Measurements from ENCODE around the gene PRDM16.

PRDM16 gene

DNA sequence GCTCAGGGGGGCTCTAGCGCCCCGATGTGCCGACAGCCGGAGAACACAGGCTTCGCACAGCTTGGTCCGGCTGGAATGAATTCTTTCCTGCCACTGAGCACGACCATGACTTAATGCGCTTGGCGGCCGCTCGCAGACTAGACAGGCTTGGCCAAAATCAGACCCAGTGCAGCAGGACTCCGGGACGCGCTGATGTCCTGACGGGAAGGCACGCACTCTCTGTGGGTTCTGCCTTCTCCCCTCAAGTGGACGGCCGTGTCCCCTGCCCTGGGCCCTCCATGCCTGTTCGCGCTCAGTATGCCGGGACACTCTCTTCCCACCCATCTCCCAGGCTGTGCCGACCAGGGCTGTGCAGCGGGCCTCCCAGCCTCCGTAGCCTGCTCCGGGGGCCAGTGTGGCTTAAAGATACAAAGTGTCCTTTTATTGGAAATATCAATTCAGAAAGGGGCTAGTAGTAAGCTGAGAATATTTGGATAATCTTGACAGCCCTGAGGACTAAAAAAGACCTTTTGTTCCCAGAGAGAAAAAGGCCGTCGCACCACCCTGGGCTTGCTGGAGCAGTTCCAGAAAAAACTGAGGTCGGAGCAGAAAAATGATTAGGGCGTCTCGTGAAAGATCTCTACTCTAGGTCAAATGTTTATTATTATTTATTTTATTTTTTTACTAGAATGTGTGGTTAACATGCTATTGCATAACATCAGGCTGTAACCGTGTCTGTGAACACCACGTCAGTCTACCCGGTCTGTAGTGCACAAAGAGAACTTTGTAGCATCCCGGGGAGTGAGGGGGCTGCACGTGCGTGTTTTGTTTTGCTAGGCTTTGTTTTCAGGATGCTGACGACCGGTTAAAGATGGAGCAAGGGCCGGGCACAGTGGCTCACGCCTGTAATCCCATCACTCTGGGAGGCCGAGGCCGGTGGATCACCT is 297.4 kb downstream of the PRDM16 start:
- DNase-seq, result no peak

DNA sequence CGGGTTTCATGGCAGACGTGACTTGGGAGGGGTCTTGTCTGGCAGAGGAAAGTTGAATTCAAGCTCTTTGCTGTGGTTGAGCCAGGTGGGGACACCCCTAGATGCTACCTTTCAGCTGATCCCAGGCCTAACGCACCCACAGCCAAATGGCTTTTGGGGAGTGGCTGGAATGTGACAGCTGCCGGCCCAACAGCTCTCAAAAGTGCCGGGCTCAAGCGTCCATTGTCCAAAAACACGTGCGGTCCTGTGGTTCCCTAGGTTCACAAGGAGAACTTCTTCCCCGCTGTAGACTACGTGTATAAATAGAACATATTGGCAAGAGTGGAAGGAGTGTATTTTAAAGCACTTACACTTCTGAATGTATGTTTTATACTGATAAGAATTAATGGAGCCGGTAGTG is 298.4 kb downstream of the PRDM16 start:
- peak; percentile 19 for DNase-seq

DNA sequence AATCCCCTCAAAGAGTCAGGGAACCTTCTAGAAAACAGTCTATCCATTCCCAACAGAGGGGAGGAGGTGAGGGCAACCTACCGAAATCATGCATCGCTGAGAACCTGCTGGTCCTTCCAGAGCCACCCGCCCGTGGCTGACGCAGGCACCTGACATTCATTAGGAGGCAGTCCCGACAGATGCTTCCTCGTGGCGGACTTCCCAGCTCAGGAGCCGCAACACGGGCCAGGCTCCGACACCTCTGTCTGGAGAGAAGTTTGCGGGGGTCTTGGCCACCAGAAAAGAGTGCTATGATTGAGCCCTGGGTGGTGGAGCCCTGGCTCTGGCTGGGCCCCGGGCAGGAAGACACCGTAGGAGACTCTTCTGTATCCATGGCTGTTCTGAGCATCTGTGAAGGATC is 299.1 kb downstream of the PRDM16 start:
- no peak for DNase-seq

DNA sequence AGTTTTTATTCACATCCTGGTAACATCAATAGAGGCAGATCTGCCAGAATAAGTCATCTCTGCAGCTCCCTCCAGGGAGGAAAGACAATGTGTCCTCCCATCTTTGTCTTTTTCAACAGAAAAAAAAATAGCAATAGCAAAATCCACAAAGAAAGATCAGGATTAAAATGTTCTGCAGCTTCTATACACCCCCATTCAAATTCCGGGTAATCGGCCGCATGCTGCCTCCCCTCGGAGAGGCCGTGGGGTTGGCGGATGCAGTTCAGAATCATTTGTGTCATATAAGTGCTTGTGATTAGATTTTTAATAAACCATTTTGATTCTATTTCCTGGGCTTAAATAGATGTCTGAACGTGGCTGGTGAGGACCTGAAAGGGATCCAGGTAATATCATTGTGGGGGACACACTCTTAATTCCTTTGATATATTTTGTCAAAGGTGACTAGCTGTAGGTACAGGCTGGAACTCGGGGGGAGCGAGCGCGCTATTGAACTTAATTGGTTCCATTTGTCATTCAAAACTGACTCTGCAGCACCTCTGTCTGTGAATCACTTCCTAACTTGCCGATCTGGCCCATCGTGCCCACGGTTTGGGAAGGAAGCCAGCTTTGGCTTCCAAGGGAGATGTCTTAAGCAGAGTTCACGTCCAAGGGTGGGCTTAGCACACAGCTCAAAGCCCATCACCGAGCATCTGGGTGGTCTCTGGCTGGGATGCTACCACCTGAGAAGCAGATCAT is 299.9 kb downstream of the PRDM16 start:
- no peak for DNase-seq

DNA sequence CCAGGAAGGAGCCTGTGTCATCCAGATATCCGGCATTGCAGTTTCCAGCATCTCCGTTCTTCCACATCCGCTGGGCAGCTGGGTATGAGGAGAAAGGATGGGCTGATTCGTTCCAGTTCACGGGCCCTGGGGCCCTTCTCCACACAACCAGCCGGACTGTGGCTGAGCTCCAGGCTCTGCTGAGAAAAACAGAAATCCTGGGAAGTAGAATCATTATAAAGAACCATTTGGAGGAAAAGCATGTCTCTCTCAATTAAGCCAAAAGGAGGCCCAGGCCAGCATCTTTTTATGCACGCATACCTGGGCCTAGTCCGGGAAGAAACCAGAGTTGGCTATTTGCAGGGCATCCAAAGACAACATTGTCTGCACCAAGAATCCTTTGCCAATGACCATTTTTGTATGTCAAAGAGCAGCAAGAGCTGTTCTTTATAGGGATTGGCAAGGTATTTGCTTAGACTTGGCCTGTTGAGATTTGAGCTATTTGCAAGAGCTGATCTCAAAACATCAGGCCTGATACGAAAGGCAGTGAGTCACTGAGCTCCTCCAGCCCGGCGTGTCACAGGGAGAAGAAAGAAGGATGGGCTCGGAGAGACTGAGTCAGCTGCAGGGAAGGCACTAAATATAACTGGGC is 300.6 kb downstream of the PRDM16 start:
- no peak for DNase-seq

DNA sequence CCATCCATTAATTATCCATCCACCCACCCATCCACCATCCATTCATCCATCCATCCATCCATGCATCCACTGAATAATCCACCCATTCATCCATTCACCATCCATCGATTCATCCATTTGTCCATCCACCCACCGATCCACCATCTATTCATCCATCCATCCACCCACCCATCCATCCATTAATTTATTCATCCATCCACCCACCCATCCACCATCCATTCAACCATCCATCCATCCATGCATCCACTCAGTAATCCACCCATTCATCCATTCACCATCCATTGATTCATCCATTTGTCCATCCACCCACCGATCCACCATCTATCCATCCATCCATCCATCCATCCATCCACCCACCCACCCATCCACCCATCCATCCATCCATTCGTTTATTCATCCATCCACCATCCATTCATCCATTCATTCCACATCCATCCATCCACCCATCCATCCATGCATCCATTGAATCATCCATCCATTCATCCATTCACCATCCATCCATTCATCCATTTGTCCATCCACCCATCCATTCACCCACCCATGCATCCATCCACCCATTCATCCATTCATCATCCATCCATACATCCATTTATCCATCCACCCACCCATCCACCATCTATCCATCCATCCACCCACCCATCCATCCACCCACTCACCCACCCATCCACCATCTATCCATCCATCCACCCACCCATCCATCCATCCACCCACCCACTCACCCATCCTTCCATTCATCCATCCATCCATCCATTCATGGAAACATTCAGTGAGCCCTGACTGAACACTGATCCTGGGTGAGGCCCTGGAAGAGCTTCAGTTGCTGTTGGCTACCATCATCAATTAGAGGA is 302.1 kb downstream of the PRDM16 start:
- DNase-seq, result no peak

DNA sequence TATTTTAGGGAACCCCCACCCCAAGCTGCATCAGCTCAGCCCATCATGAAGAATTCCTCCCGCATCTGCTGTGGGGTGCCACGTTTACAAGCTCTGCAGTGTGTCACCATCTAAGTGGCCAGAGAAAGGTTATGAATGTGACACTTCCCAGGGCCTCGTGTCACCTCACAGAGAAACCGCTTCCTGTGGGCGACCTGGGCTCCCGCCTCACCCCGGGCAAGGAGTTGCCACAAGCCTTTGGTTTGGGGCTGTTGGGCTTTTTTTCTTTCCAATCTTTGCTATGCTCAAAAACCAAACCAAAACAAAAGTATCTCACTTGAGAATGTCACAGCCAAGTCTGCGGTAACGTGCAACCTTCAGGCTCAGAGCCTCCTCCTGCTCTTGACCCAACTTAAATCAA is 303.3 kb downstream of the PRDM16 start:
- DNase-seq, result peak; percentile 26

DNA sequence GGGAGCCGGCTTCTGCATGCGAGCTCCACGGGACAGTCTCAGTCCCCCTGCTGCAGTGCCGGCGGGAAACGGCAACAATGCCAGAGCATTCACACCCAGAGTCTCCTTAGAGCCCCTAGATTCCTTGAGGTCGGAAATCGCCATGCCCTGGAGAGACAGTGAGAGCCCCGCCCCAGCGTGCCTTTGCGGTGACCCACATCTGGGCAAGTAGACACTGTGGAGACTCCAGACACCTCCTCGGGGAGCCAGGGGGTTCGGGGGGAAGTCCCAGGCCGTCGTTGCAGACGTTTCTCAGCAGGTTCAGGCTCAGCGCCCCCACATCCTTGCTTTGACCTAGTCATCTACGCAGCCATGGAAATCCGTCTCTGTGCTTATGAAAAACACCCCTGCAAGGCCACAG is 304.2 kb downstream of the PRDM16 start:
- DNase-seq, result no peak

DNA sequence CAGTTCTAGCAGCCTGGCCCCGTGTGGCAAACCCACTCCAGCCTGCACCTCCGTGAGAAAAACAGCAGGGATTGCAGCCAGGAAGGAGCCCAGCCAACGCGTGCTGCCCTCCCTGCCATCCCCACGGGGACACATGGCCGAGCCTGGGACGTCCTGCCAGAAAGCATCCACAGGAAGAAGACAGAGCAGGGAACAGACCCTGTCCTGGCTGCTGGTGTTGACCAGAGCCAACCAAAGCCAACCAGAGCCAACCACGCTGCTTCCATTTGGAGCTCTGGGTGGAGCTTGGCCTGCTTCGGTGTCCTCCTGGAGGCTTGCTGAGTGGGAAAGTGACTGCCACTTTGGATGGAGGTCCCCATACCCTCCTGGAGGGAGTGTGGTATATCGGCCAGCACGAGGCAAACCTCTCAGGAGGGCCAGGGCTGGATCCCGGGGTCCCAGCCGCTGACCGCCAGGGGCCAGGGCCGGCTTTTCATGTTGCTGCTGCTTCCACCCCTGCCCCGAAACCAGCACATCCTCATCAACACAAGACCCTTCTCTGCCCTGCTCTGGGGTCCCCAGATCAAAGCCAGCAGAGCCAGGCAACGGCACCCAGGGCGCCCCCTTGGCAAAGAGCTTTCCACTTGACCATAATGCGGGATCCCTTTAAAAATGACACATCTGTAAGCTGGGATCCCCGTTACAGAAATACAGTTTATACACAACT is 304.9 kb downstream of the PRDM16 start:
- no peak for DNase-seq

DNA sequence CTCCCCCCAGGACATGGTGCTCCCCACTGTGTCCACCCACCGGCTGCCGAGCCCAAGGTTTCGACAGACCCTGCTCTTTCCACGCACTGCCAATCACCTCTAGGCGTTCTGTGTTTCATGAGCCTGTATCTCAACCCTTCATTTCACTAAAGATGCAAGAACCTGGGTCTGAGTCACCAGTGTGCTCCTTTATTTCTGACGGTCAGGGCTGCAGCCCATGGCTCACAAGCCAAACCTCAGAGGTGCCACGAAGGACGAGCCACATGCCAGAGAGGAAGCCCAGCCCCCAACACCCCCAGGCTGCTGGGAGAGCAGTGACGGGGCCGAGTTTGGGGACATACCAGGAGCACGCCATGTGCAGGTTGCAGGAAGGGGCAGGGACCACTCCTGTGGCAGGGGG is 306.2 kb downstream of the PRDM16 start:
- DNase-seq, result no peak

DNA sequence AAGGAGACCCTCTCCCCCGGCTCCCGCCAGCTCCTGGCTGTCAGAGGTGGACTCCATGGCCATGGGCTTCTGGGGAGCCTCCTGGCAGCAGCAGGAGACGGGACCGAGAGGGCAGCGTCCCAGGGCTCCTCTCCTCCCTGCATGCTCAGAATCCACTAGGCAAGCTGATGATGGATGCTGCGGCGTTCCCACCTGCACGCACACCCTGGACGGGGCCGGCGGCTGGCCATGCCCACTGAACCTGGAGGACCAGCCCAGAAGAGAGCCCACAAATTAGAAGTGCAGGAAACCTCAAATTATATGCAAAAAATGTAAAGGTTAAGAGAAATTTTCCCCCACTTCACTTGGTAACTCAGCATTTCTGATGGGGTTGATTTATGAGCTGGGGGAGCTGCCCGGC is 308.2 kb downstream of the PRDM16 start:
- no peak for DNase-seq

DNA sequence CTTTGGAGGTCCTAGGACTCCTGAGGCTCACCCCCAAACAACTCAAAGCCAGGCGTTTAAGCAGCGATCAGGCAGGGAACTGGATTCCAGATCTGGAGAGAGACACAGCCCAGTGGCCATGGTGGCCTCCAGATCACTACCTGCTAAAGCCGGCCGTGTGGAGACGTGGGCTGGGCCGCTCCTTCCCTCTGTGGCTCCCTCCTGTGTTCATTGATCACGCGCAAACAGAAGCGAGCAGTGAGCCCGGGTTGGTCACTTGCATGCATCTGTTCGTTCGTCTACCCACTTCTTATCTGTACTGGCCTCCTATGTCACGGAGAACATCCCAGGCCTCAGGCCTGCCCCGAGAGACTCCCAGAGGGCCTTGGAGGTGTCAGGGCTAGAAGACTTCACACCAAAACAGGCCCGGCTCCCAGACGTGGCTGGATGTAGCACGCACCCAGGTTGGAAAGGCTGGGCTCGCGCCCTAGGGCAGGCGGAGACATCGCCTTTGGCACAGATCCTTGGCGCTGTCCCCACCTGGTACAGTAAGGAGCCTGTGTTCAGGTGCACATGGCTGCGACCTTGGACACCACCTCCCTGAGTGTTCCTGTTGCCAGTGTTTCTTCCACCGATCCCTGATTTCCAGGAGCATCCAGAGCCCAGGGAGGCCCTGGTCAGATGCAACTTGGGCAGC is 308.7 kb downstream of the PRDM16 start:
- no peak for DNase-seq

DNA sequence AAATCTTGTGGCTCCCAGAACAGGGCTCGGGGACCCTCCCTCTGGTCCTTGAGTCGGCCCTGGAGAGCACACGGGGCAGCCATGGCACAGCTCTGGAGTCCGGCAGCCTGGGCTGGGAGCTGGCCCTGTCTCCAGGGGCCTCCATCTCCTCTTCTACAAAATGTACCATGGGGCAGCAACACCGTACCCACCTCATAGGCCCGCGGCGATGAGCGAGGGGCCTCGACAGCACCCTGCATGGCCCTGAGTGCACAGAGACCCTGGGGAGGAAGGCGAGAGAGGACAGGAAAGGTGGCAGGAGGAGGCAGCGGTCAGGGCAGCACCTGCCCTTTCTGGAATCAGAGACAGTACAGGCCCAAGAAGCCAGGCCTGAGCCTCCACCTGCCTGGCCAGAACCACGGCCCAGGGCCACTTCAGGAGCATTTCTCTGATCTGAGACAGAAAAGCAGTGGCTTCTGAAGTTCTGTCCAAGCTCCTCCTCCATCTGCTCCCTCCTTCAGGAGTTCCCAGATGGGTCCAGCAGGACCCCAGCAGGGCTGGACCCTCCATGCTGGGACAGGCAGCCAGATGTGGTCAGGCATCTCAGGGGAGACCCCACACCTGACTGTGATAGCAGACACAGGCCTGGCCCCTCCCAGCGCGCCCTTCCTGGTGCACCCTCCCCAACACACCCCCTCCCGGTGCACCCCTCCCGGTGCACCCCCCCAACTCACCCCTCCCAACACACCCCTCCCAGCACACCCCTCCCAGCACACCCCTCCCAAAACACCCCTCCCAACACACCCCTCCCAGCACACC is 309.6 kb downstream of the PRDM16 start:
- DNase-seq, result no peak

DNA sequence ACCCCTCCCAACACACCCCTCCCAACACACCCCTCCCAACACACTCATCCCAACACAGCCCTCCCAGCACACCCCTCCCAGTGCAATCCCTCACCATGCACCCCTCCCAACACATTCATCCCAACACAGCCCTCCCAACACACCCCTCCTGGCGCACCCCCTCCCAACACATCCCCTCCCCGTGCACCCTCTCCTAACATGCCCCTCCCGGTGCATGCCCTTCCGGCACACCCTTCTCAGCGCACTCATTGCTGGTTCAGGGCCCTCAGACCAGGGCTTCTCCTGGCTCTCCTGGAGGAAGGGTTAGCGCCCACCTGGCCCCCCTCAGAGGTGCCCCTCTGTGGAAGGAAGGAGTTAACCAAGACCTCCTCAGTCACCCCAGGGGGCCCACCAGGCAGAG is 310.9 kb downstream of the PRDM16 start:
- no peak for DNase-seq

DNA sequence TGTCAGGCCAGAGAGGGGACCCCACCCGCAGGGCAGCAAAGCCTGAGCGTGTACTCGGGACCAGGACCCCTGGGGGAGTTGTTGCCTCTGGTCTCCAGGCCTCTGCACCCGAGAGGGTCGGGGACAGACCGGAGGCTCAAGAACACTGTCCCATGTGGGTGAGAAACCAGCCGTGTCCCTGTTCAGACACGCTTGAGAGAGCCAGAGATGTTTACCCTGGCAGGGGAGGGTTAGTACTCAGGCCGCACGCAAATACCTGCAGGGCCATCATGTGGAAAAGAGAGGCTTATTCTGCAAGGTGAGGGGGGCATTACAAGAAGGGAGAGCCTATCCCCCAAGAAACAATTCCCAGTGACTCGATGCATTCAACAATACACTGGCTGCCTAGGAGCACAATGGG is 311.5 kb downstream of the PRDM16 start:
- DNase-seq, result no peak

DNA sequence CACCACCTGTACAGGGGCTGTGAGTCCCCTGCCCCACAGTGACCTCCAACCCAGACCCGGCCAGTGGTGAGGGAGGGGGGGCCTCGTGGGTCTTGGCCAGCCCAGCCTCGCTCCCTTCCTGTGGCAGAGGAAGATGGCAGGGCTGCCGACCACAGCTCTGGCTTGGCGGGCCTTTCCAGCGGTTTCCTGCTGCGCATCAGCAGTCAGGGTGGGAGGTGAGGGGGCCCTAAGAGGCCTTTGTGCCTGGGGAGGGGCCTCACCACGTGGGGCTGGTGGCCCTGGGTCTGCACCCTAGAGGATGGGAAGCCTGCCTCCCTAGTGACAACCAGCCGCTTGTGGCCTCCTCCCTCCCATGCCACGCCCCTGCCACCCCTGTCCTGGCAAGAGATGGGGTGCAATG is 312.9 kb downstream of the PRDM16 start:
- no peak for DNase-seq

DNA sequence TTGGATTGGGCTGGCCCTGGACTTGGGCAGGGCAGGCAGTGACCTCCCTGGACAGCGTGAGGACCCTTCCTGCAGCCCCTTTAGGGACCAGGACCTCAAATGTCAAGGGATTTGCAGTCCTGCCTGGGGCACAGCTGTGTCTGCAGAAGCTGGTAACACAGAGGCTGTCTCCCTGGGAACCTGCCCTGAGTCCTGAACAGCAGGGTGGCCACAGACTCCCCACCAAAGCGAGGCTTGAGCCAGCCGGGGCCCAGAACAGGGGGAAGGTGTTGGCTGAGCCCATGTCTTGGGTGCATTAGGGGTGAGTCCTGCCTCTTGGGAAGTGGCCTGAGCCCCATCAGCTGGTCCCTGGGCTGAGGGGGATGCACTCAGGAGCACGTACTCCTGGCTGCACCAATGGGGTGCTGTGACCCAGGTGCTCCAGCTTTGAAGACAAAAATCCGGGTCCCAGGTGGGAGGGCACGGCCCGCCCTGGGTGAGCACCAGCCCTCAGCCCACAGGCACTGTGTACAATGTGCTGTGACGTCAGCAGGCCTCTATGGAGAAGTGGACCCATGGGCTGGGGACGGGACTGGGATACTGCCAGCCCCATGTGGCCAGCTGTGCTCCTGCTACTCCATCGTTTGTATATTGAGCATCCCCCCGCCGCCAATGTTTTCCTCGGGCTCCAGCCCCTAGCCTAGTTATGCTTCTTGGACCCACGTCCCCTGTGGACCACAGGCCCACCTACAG is 313.5 kb downstream of the PRDM16 start:
- no peak for DNase-seq

DNA sequence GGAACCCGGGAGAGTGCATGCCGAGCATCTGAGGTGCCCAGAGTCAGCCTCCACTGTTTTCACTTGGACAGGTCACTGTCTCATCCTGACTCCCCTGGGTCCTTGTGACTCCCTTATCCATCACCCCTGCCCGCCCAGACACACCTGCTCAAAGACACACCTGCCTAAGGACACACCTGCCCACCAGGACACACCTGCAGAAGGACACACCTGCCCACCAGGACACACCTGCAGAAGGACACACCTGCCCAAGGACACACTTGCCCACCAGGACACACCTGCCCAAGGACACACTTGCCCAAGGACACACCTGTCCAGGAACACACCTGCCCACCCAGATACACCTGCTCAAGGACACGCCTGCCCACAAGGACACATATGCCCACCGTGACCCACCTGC is 314.7 kb downstream of the PRDM16 start:
- no peak for DNase-seq

DNA sequence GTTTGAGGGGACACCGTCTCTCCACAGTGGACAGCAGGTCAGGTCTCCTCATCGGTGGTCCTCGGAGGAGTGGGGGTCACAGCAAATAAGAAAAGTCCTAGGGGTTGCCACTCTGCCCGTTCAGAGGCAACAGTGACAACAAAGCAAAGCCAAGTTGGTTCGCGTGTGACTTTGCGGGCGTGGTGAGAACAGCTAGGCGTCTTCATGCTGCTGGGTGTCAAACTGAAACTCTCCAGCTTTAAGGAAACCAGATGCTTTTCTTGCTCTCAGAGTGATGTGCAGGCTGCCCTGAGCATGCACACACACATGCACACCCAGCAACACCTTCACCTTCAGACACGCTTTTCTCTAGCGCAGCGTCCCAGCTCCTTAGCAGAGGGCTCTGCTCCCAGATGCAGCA is 315.4 kb downstream of the PRDM16 start:
- DNase-seq, result no peak

Measured in hematopoietic multipotent progenitor cell treated with erythropoietin and hydrocortisone succinate and interleukin-3 and kit ligand, for 4 days (in vitro differentiated cells).